ENCODE measurements around the gene WDR70. TPM values are rescaled to one million over a fixed set of nuclear protein-coding genes. Genes with fewer than 3 reads are reported as not detected.

Gene WDR70
- total RNA-seq, 3 donors from 2014 or later (not counting 1 experiment from before 2014, with no cell fraction given), result 36.3 to 47.0 (median 41.3) TPM

DNA sequence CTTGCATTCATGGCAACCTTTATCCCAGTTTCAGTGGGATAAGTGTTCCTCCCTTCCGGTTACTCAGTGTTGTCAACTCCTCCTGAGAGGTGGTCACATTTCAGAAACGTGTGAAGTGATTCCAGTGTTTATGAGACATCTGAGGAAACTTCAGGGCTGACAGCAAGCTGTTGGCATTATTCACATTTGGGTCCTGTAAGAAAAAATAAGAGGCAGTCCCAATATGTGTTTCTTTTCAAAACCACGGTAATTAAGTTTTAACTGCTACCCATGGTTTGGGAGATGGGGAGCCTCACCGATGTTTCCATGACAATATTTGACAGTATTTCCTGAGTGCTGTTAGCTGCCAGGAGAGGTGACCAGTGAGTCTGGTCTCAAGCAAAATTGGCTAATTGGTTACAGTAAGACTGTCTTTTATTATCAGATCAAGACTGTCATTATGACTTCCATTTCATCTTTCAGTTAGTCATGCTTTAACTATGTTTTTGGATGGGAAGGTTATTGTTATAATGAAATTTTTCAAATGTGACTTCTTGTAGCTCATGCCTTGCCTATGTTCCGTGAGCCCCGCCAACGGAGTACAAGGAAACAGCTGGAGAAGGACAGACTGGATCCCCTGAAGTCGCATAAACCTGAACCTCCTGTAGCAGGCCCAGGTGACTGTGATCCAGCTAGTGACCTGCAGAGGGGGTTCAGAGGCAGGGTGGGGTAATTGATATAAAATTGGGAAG is 345.4 kb downstream of the WDR70 start:
- peaks cover 27% of the 10 kb centered on the region for H3K36me3 Mint-ChIP-seq
- no peak overlapping the region for H3K27ac ChIP-seq (ENCODE audit: low read length)
- no peak overlapping the region for H3K4me3 Mint-ChIP-seq
- H3K9me3 Mint-ChIP-seq, result no peaks in the 10 kb centered on the region
- H3K36me3 ChIP-seq (ENCODE audit: control insufficient read depth, insufficient read depth, low read length), result peaks cover 37% of the 10 kb centered on the region
- H3K9me3 ChIP-seq (ENCODE audit: control insufficient read depth, insufficient read depth, low read length), result no peaks in the 10 kb centered on the region
- peaks cover 9% of the 10 kb centered on the region in 2 donors for H3K4me1 Mint-ChIP-seq
- no peaks in the 10 kb centered on the region for H3K27me3 Mint-ChIP-seq (ENCODE audit: low read depth in 2 of 2)
- H3K27me3 ChIP-seq (ENCODE audit: control insufficient read depth, insufficient read depth, low read length), result no peaks in the 10 kb centered on the region
- no peak overlapping the region for H3K27ac Mint-ChIP-seq
- H3K4me1 ChIP-seq (ENCODE audit: control insufficient read depth, insufficient read depth, low read length), result no peaks in the 10 kb centered on the region
- 97% methylated on average over 8 of the region's 8 CpGs for WGBS (ENCODE audit: insufficient coverage)
- H3K4me3 ChIP-seq (ENCODE audit: low read length), result no peak overlapping the region
- TF ChIP-seq, protein P1, sequence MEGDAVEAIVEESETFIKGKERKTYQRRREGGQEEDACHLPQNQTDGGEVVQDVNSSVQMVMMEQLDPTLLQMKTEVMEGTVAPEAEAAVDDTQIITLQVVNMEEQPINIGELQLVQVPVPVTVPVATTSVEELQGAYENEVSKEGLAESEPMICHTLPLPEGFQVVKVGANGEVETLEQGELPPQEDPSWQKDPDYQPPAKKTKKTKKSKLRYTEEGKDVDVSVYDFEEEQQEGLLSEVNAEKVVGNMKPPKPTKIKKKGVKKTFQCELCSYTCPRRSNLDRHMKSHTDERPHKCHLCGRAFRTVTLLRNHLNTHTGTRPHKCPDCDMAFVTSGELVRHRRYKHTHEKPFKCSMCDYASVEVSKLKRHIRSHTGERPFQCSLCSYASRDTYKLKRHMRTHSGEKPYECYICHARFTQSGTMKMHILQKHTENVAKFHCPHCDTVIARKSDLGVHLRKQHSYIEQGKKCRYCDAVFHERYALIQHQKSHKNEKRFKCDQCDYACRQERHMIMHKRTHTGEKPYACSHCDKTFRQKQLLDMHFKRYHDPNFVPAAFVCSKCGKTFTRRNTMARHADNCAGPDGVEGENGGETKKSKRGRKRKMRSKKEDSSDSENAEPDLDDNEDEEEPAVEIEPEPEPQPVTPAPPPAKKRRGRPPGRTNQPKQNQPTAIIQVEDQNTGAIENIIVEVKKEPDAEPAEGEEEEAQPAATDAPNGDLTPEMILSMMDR (IDR thresholded peaks at IDR 0.05), result no peak
- no peak for DNase-seq
- ATAC-seq, result no peak
- intact Hi-C loops (cut with micrococcal nuclease), result no loop called here

DNA sequence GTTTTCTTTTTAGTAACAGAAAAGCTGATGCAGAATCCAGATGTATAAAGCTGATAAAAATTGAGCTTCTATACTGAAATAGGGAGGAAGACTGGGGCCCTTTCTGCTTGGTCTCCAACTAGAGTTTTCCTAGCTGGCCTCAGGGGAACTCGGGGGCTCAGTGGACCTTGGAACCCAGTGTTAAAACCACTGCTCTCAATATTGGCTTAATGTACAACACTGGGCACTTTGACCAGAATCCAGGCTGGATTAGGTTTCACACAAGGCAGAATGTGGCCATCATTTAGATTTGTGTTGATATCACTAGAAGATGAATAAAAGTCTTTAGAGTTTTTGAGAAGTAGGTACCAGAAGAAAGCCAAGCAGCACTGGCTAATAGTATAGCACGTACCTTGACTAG is 346.1 kb downstream of the WDR70 start:
- 94% methylated on average over 1 of the region's 2 CpGs for WGBS (ENCODE audit: insufficient coverage)
- Histone ChIP-seq H3K36me3 (ENCODE audit: control insufficient read depth, insufficient read depth, low read length) (peaks cover 41% of the 10 kb centered on the region), H3K9me3 (ENCODE audit: control insufficient read depth, insufficient read depth, low read length) (no peaks in the 10 kb centered on the region), H3K27ac (ENCODE audit: low read length) (no peak overlapping the region), H3K27me3 (ENCODE audit: control insufficient read depth, insufficient read depth, low read length) (no peaks in the 10 kb centered on the region), H3K4me3 (ENCODE audit: low read length) (no peak overlapping the region), H3K4me1 (ENCODE audit: control insufficient read depth, insufficient read depth, low read length) (no peaks in the 10 kb centered on the region)
- TF ChIP-seq, protein P1 (IDR thresholded peaks at IDR 0.05), result no peak
- no peaks in the 10 kb centered on the region for H3K9me3 Mint-ChIP-seq
- peaks cover 27% of the 10 kb centered on the region for H3K36me3 Mint-ChIP-seq
- no peak overlapping the region for H3K4me3 Mint-ChIP-seq
- no peak for DNase-seq
- intact Hi-C loops (cut with micrococcal nuclease), result no loop called here
- H3K27ac Mint-ChIP-seq, result no peak overlapping the region
- peaks cover 9% of the 10 kb centered on the region in 2 donors for H3K4me1 Mint-ChIP-seq
- no peak for ATAC-seq
- no peaks in the 10 kb centered on the region for H3K27me3 Mint-ChIP-seq (ENCODE audit: low read depth in 2 of 2)

- TF ChIP-seq, protein P1 (IDR thresholded peaks at IDR 0.05), result no peak
- ATAC-seq (no peak), DNase-seq (no peak)
- Mint-ChIP-seq H3K27ac (no peak overlapping the region), H3K4me1 (peaks cover 9% of the 10 kb centered on the region in 2 donors), H3K36me3 (peaks cover 21% of the 10 kb centered on the region), H3K9me3 (no peaks in the 10 kb centered on the region), H3K4me3 (no peak overlapping the region), H3K27me3 (ENCODE audit: low read depth in 2 of 2) (no peaks in the 10 kb centered on the region)
- H3K4me1 ChIP-seq (ENCODE audit: control insufficient read depth, insufficient read depth, low read length), result no peaks in the 10 kb centered on the region
- peaks cover 37% of the 10 kb centered on the region for H3K36me3 ChIP-seq (ENCODE audit: control insufficient read depth, insufficient read depth, low read length)
- WGBS (ENCODE audit: insufficient coverage), result 100% methylated on average over 1 of the region's 3 CpGs
- intact Hi-C loops (cut with micrococcal nuclease), result no loop called here
- no peak overlapping the region for H3K27ac ChIP-seq (ENCODE audit: low read length)
- H3K4me3 ChIP-seq (ENCODE audit: low read length), result no peak overlapping the region
- no peaks in the 10 kb centered on the region for H3K9me3 ChIP-seq (ENCODE audit: control insufficient read depth, insufficient read depth, low read length)
- no peaks in the 10 kb centered on the region for H3K27me3 ChIP-seq (ENCODE audit: control insufficient read depth, insufficient read depth, low read length)
These were observed 348.1 kb downstream of the WDR70 start for GRCh38 chr5:37727238-37727637.
